HFF-Myc (cell line): ENCODE measurements around the gene CDC42BPA.
A peak's percentile ranks its signal among the peaks of the same experiment; 100 is the strongest.
"Not testable (repeated sequence)": the region's sequence is repeated elsewhere in the genome, so short reads cannot be mapped to it uniquely, and the experiment has no call there.

Source experiments
- DNase-seq: peaks from one replicate; pipeline ENCODE4 v3.0.0-alpha.2; 2011; ENCODE audit warnings: low read depth; ENCODE audit errors: extremely low read depth
- H3K4me3 ChIP-seq: replicated peaks from 2 replicates; pipeline ENCODE4 v1.5.1; 2011; ENCODE audit warnings: low read depth, mild to moderate bottlenecking, control low read depth, low read length
- CTCF ChIP-seq: IDR thresholded peaks from 2 replicates; pipeline ENCODE4 v1.5.1; 2012; ENCODE audit warnings: mild to moderate bottlenecking, low read depth, low read length, control low read depth; ENCODE audit errors: missing control alignments

The CDC42BPA gene

GRCh38 chr1:227245613-227246320, 72.5 kb downstream of the CDC42BPA start:
- TF ChIP-seq CTCF, result no peak
- no peak overlapping the region for H3K4me3 ChIP-seq
- DNase-seq, result no peak

GRCh38 chr1:227244339-227245118, 73.8 kb downstream of the CDC42BPA start:
- no peak overlapping the region for H3K4me3 ChIP-seq
- TF ChIP-seq CTCF, result no peak
- no peak for DNase-seq

GRCh38 chr1:227242811-227243682, 75.2 kb downstream of the CDC42BPA start:
- H3K4me3 ChIP-seq, result no peak overlapping the region
- DNase-seq, result no peak
- no peak for TF ChIP-seq CTCF

GRCh38 chr1:227240983-227241382, 77.3 kb downstream of the CDC42BPA start:
- no peak overlapping the region for H3K4me3 ChIP-seq
- DNase-seq, result no peak
- TF ChIP-seq CTCF, result no peak

- TF ChIP-seq CTCF, result peak; percentile 53
- peak; percentile 42 for DNase-seq
Measured at GRCh38 chr1:227234998-227235405, 83.3 kb downstream of the CDC42BPA start.

GRCh38 chr1:227231128-227231527, 87.2 kb downstream of the CDC42BPA start:
- not testable (repeated sequence) for DNase-seq

More at GRCh38 chr1:227234998-227235405, 83.3 kb downstream of the CDC42BPA start:
- H3K4me3 ChIP-seq, result no peak overlapping the region

More at GRCh38 chr1:227231128-227231527, 87.2 kb downstream of the CDC42BPA start:
- not testable (repeated sequence) for H3K4me3 ChIP-seq
